GM21528 (cell line): ENCODE data around the gene POMC.
"Not testable (repeated sequence)": the region's sequence is repeated elsewhere in the genome, so short reads cannot be mapped to it uniquely, and the experiment has no call there.

Experiments
- ATAC-seq: cut with Tn5 transposase; IDR thresholded peaks from one replicate; pipeline ENCODE4 v1.9.1; 2021; ENCODE audit warnings: mild to moderate bottlenecking, moderate library complexity; ENCODE audit not compliant: unreplicated experiment, low FRiP score

The POMC gene

DNA sequence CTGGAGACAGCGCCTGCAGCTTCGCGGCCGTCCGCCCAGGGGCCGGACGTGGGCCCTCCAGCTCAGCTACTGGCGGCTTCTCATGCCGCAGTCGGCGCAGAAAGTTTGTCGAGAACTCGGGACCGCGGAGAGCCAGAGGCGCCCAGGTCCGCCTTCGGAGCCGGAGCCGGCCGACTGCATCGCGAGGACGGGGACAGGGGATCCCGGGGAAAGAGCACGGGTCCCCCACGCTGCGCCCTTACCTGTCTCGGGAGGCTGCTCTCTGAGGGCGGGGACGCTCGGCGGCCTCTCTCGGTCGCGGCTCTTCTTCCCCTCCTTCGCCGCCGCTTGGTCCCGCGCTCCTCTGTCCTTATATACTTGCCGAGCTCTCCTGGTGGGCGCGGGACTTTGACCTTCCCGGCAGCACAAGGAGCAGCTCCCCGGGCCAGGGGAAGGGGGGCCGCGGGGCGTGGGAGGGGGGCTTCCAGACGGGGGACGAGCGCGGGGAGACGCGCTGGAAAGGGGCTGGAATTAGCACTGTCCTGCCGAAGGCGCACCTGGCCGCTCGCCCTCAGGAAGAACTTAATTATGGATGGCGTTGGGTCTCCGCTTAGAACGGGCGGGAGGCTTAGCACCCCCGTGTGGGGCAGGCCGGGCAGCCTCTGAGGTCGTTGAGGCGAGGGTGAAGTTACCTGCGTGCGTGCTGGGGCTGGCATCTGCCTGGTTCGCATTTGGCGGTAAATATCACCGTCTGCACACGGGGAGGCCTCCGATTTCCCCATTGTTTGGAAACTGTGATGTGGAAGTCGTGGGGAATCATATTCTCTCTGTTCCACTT, at the start of gene POMC:
POMC (minus strand) TSS at position 325 of the 817 bp plus-strand sequence. CDS start 3,808 bp downstream, outside the sequence.
- no peak for ATAC-seq

DNA sequence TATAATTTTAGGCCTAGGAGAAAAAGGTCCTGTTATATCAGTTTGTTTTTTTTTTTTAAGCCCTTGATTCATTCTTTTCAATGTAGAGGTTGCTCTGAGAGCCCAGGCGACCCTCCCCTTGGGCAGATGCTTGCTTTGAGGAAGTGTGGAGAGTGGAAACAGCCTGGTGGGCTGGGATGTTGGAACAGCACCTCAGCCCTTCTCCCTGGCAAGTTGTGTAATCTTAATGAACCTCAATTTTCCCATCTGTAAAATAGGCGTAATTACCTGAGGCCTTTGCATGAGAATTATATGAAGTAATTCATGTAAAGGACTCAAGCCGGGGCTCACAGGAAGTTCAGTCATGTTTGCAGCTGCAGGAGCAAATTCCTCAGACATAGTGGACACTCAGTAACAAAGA, 49.7 kb upstream of the POMC start:
- ATAC-seq, result no peak

DNA sequence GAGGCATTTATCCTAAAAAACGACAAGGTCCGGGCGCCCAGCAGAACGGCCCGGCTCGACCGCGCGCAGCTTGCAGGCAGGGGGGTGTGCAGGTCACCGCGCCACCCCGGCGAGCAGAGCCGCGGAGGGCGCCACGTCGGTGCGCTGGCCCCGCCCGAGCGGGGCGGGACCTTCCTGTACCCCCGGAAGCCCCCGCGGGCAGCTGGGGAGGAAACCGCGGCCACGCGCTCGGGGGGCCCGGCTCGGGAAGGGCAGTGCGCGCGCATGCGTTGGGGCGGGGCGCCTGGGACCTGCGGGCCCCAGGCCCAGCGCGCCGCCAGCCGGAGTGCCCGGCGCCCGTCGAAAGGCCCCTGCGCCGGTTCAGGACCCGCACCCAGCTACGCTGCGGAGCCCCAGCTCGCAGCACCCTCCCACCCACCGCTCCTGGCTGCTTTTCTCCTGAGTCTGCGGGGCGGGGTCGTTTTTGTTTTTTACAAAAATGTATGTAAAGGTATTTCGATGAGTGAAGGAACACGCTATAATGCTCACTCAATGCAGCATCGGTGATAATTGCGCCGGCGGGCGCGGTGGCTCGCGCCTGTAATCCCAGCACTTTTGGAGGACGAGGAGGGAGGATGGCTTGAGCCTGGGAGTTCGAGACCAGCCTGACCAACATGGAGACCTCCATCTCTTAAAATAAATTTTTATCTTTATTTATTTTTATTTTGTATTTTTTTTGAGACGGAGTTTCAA, 47.7 kb upstream of the POMC start:
- no peak for ATAC-seq

DNA sequence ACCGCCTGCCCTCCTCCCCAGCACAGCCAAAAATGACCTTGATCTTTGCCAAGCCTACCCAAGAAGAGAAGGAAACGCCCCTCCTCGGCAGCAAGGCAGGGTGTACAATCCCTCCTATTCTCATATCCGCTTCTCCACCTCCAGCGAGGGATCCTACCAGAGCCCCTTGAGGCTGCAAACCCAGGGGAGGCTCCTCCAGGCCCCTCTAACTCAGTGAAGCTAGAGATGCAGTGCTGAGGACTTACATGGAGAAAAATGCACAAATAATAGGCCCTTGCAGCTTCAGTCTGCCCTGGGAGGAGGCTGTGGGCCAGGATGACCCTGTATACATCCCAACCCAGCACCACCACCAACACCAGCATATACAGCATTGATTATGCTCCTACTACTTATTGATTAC, 46.9 kb upstream of the POMC start:
- ATAC-seq, result no peak

DNA sequence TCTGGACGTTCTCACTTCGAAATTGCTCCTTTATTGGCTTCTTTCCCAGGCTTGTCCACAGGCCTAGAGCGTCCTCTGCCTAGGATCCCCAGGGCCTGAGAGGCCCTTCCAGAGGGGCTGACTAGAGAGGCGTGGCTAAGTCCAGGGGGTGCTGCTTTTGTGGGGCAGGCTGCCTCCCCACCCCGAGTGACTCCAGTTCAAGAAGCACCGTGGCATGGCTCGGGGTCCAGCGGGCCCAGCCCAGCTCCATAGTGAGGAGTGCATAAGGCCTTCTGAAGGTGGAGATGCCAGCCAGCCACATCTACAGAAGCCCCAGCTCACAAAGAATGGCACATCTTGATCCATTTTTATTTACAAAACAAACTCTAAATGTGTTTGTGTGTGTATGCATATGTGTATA, 44.8 kb upstream of the POMC start:
- ATAC-seq, result no peak

DNA sequence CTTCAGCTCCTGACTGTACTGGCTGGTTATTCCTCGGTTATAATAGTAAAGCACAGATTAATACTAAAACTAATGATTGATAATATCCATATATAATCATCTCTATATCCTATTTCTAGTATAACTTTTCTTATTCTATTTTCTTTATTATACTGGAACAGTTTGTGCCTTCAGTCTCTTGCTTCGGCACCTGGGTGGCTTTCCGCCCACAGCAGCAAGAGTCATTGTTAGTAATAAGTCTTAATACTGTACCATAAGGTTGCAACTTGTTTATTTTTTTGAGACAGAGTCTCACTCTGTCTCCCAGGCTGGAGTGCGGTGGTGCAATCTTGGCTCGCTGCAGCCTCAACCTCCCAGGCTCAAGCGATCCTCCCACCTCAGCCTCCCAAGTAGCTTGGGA, 42.5 kb upstream of the POMC start:
- not testable (repeated sequence) for ATAC-seq

DNA sequence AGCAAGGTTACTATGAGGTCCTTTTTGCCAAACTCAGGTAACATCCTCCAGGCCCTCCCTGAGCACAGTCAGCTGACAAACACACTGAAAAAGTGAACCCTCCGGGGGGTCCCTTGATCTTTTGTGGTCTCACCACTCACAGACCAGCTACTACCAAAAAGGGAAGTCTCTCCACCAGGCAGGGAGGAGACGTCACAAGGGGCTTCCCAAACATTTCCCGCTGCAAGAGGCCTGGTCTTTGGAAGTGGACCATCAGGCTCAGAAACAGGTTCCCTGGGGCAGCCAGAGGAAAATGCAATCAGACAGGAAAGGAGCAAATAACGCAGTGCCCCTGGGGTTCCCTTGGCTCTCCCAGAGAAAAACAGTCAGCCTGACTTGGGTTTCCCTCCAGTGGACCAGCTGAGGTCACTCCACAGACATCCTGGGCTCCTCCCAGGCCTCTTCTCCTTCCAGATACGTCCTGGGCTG, 38.7 kb upstream of the POMC start:
- no peak for ATAC-seq

DNA sequence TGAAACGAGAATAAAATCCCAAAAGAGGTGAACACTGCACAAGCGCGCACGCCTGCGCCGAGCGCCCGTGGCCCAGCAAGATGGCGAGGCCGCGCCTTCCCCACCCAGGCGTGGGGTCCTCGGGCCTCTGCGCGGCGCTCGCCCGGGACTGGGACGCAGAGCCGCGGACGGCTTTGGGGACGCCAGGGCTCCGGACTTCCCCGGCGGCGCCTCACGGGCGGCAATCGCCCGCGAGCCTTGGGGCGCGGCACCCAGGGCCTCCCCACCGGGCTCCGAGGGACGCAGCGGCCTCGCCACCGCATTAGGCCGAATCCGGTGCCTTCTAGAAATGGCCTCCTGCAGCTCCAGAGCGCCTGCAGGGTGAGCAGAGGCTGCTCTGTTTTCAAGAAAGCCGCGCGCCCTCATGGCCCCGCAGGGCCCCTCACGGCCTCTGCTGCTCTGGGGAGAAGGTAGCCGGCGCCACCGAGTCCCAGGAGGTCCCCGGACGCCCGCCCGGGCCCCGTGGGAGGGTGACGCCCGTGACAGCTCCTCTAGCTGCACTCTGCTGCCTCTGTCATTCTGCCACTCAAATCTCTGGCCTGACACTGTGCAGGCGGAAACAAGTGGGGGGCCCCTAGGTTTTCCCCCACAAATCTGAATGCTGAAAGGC, 35.9 kb upstream of the POMC start:
- no peak for ATAC-seq

DNA sequence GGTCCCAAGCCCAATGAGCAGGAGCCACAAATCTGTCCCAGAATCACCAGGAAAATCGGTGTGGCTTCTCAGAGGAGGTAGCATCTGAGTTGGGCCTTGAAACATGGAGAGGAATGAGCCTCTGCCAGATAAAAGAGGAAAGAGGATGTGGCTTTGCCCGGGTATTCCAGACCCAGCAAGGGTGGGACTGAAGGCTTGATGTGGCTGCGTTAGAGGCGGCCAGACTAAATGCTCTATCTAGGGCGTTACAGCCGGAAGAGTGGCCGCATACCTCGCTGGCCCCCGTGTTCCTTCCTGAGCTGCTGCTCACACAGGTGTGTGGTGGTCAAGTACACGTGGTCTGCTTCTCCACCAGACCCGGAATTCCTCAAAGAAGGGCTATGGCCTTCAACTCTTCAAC, 33.9 kb upstream of the POMC start:
- ATAC-seq, result no peak

DNA sequence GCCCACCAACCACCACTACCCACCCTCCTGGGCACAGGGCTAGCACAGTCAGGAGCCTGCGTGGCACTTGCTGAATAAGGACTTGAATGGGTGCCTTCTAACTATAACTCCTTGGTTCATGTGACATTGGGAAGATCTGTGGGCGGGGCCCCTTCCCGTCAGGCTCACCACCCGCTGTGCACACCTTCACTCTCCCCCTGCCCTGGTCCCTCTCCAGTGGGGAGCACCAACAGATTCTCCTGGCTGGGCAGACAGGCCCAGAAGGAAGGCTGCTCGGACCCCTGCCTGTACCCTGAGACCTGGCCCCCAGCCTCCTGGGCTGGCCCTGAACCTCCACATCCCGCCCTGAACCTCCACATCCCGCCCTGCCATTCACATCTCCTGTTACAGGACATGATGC, 33.4 kb upstream of the POMC start:
- ATAC-seq, result no peak

DNA sequence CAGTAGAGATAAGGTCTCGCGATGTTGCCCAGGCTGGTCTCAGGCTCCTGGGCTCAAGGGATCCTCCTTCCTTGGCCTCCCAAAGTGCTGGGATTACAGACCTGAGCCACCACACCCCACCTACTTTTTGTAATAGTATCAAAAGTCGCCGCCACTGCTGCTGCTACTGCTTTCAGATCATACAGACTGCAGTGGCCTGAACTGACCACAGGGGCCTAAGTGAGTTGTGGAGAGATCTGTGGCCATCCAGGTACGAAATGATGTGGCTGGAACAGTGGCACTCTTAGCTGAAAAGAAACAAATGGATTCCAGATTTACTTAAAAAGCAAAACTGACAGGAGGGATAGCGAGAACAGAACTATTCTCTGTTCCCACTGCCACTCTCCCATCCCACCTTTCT, 32.9 kb upstream of the POMC start:
- ATAC-seq, result no peak

DNA sequence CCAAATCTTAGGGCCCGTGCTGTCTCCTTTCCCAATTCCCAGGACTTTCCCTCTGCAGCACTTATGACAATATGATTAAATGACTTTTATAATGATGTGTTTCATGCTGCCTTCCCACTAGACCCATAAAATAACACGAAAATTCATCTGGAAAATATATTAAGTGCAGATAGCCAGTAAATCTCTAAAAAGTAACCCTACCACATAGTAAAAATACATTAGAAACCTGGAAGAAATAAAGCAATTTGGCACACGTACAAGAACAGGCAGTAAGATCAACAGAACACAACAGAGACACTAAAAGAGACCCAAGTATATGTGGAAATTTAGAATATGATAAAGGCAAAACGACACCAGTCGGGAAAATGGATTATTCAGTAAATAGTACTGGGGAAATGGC, 30.2 kb upstream of the POMC start:
- no peak for ATAC-seq

DNA sequence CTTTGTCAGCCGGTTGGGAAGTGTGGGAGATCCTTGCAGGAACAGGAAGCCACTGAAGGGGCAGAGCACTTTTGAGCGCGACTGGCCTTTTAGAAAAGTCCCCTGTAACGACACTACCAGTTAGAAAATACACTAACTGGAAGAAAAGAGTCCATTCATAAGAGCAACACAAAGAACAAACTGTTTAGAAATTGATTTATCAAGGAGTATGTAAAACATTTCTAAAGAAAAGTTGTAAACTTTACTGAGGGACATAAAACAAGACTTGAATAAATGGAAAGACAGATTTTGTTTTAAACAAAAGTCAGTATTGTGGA, 29.8 kb upstream of the POMC start:
- ATAC-seq, result no peak

DNA sequence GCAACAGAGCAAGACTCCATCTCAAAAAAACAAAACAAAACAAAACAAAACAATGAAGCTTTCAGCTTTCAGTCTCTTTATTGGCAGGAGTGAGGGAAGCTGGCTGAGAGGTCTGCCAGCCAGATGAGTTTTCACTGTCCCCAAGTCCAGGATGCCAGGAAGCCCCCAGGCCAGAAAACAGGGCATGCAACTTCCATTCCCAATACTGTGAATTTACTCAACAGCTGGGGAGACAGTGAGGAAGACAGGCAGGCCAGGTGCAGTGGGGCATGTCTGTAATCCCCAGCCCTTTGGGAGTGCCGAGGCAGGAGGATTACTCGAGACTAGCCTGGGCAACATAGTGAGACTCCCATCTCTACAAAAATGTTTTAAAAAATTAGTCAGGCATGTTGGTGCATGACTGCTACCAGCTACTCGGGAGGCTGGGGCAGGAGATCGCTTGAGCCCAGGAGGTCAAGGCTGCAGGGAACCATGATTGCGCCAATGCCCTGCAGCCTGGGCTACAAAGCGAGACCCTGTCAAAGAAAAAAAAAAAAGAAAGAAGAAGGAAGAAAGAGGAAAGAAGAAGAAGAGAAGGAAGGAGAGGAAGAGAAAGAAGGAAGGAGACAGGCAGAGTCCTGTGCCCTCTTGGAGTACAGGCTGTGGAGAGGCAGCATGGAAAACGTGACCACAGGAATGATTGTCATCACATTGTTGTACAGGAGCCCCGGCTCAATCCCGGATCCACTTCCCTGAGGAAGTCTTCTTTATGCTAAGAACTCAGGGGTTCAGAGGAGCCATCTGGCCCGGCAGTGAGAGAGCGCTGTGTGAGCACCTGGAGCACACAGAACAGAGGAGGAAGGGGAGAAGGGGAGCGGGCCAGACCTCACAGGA, 29.2 kb upstream of the POMC start:
- ATAC-seq, result no peak

DNA sequence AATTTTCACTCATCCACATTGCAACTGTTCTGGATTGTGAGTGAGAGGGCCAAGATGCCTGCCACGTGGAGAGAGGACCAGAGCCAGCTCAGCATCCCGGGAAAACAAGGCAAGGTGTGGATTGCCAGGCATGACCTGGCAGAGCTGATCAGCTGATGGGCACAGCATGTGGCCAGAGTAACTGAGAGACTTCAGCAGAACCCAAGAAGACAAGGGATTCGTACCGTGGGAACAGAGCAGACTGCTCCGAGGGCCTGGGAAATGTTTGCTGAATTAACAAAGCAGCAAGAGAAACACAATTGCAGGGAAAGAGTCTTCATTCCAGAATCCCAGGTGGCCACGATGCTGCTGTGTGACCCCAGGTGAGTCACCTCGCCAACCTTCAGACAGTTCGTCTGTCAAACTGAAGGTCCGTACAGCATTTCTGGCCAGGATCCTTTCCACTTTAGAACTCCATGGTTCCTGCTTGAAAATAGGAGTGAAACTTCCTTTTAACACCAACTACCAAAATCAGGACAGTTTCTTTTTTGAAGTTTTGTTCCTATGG, 26.3 kb upstream of the POMC start:
- ATAC-seq, result no peak

DNA sequence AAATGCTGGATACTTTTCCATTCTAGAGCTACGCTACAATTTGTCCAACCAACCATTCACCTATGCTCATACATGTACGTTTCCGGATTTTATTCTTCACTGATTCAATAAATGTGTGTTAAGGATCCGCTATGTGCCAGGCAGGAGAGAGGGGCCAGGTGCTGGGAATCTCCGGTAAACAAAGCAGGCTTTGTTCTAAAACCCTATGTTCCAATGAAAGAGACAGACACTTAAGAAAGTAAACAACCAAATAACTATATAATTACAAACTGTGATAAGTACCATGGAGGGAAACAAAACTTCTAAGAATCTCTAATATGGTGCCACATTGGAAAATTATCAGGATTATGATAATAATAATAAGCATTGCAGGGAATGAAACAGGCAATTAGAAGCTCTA, 22.2 kb upstream of the POMC start:
- no peak for ATAC-seq

DNA sequence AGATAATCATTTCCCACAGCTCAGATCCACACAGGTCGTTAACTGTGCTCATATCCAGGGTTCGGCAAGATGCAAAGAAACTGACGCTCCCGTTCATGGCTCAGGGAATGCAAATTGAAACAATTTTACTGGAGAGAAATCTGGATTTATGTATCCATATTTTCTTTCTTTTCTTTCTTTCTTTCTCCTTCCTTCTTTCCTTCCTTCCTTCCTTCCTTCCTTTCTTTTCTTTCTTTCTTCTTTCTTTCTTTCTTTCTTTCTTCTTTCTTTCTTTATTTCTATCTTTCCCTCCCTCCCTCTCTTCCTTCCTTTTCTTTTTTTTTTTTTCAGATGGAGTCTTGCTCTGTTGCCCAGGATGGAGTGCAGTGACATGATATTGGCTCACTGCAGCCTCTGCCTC, 20.0 kb upstream of the POMC start:
- ATAC-seq, result no peak

DNA sequence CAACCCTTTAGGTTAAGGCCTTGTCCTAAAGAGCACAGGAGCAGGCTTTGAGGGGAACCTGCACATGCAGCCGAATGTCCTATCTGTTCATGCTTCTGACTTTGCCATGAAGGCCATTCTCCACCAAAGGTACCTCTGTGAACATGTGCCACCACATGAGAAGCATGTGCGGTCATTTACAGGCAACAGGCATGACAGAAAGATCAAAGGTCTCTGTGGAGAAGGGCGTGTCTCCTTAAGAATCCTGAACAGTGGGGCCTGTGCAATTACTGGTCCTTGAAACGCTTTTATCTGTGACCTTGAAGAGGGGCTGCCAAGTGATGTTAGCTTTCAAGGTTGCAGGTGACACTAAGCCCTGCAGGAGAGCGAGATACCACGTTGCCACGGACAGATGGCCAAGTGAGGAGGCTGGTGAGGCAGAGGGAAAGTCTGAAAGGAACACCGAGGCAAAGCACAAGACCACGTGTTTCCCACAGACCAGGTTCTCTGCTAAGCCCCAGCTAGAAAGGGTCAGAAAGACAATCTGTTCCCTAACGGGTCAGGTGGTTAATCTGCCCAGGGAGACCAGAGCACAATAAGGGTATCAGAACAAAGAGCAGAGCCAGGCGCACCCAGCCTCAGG, 19.5 kb upstream of the POMC start:
- no peak for ATAC-seq

DNA sequence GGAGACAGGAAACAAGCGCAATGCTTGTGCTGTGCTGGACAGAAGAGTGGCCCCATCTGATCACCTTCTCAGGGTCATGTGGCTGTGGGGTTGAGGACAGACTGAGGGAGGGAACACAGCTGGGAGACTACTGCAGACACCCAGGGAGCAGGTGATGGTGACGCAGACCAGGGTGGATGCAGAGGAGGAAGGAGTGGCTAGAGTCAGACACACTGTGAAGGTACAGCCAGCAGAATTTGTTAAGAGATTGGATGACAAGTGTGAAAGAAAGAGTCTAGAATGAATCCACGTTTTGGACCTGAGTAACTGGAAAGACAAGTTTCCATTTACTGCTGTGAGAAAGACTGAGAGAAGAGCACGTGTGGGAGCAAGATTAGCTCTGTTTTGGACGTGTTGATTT, 15.9 kb upstream of the POMC start:
- no peak for ATAC-seq

DNA sequence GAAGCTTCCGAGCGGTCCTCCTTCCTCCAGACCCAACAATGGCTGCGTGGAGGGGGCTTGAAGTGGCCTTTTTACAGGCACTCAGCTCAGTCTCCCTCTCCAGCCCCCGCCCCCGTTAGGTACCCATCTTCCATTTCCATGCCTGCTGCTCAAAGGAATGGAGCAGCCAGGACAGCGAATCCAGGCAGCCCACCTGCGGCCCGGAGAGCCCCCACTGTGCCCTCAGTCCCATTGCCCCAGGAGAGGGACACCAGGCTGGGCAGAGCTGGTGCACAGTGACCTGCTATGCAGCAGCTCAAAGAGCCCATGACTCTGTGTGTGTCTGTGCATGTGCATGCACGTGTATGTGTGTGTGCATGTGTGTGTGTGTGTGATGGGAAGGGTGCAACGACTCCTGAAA, 10.6 kb upstream of the POMC start:
- ATAC-seq, result no peak
